Activated gamma-delta T cell treated with Interleukin-2 at 50 U/mL for 16 hours (primary cell): Measurements from ENCODE around the gene STPG2.

Experiments
- DNase-seq: peaks from one replicate; pipeline ENCODE4 v3.0.0-alpha.2; 2020

The STPG2 gene

GRCh38 chr4:98143001-98143899 is at the start of gene STPG2:
TSS of gene STPG2 (minus strand) at chr4:98143476.
- DNase-seq = peak; percentile 92

GRCh38 chr4:98185279-98185678 is 42.0 kb upstream of the STPG2 start:
- DNase-seq = no peak

- DNase-seq = no peak
Observed at GRCh38 chr4:98181809-98182208, 38.5 kb upstream of the STPG2 start.

- no peak for DNase-seq
Observed at GRCh38 chr4:98179951-98180350, 36.7 kb upstream of the STPG2 start.

- DNase-seq = no peak
Observed at GRCh38 chr4:98176531-98176930, 33.3 kb upstream of the STPG2 start.

- no peak for DNase-seq
Observed at GRCh38 chr4:98170035-98170434, 26.8 kb upstream of the STPG2 start.

GRCh38 chr4:98166731-98167041 is 23.4 kb upstream of the STPG2 start:
- no peak for DNase-seq

- no peak for DNase-seq
Observed at GRCh38 chr4:98166025-98166730, 22.9 kb upstream of the STPG2 start.

- no peak for DNase-seq
Observed at GRCh38 chr4:98162696-98163095, 19.4 kb upstream of the STPG2 start.

GRCh38 chr4:98151145-98151924 is 8.1 kb upstream of the STPG2 start:
- no peak for DNase-seq

GRCh38 chr4:98150092-98150761 is 7.0 kb upstream of the STPG2 start:
- no peak for DNase-seq

- DNase-seq = no peak
Observed at GRCh38 chr4:98148856-98149255, 5.6 kb upstream of the STPG2 start.

- no peak for DNase-seq
Observed at GRCh38 chr4:98126141-98126540, 17.1 kb downstream of the STPG2 start.

GRCh38 chr4:98125585-98125984 is 17.7 kb downstream of the STPG2 start:
- DNase-seq = no peak

- DNase-seq = no peak
Observed at GRCh38 chr4:98117363-98117762, 25.9 kb downstream of the STPG2 start.

GRCh38 chr4:98113012-98113411 is 30.3 kb downstream of the STPG2 start:
- DNase-seq = no peak

- DNase-seq = no peak
Observed at GRCh38 chr4:98110929-98111328, 32.3 kb downstream of the STPG2 start.

- no peak for DNase-seq
Observed at GRCh38 chr4:98110214-98110613, 33.1 kb downstream of the STPG2 start.

- no peak for DNase-seq
Observed at GRCh38 chr4:98102660-98103059, 40.6 kb downstream of the STPG2 start.

GRCh38 chr4:98101988-98102387 is 41.3 kb downstream of the STPG2 start:
- DNase-seq = no peak

- DNase-seq = no peak
Observed at GRCh38 chr4:98098764-98099163, 44.5 kb downstream of the STPG2 start.

- no peak for DNase-seq
Observed at GRCh38 chr4:98094118-98094517, 49.2 kb downstream of the STPG2 start.

GRCh38 chr4:98093662-98094061 is 49.6 kb downstream of the STPG2 start:
- no peak for DNase-seq
